ENCODE measurements around the gene CPNE2. TPM values are rescaled to one million over a fixed set of nuclear protein-coding genes. Genes with fewer than 3 reads are reported as not detected.

The CPNE2 gene
- total RNA-seq, 4 donors from 2014 or later, result 21.6 to 43.0 (median 34.9) TPM

DNA sequence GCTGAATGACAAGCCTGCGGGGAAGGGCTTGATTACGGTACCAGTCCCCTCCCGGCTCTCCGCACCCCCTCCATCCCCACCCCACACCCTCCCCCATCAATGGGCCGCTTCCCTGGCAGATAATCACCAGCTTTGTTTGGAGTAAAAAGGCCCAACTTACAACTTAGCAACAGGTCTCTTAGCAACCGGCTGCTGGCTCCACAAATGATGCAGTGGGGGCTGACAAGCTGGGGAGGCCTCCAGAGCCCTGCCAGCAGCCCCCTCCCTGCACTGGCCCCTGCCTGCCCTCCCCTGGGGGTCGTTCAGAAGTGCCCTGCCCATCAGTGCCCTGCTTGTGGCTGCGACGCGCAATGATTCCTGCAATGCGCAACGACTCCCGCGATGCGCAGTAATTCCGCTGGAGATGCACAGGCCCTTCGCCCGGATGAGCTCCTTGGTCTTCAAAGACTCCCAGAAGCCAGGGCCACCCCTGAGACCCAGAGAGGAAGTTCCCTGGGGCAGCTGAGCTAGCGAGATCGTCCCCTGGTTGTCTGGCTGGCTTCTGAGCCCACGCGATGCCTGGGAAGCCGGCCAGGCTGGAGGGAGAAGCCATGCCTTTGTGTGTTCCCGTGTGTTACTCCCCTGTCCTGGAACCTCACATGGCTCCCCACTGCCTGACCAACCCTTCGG lies 23.3 kb downstream of the CPNE2 start:
- no peak for DNase-seq (ENCODE audit: extremely low spot score)
- Histone ChIP-seq H3K27ac (replicated peaks in 1 of 4) (peak overlapping the region in 3 of 4 donors; percentile 24 to 60 (median 47)), H3K36me3 (peaks cover 15 to 67% (median 50%) of the 10 kb centered on the region in 4 donors), H3K27me3 (no peaks in the 10 kb centered on the region), H3K4me3 (peak overlapping the region in 2 of 4 donors; percentile 20 to 26), H3K4me1 (peaks cover 13 to 37% (median 26%) of the 10 kb centered on the region in 4 donors), H3K9me3 (no peaks in the 10 kb centered on the region)
- TF ChIP-seq POLR2A (IDR thresholded peaks at IDR 0.05; ENCODE audit: low read depth) (no peak), POLR2AphosphoS5 (IDR thresholded peaks at IDR 0.05) (peak in 1 of 2 donors; percentile 68)
- intact Hi-C loops (cut with DNase I), result no loop called here
- 36% methylated on average over 23 of the region's 25 CpGs for WGBS

DNA sequence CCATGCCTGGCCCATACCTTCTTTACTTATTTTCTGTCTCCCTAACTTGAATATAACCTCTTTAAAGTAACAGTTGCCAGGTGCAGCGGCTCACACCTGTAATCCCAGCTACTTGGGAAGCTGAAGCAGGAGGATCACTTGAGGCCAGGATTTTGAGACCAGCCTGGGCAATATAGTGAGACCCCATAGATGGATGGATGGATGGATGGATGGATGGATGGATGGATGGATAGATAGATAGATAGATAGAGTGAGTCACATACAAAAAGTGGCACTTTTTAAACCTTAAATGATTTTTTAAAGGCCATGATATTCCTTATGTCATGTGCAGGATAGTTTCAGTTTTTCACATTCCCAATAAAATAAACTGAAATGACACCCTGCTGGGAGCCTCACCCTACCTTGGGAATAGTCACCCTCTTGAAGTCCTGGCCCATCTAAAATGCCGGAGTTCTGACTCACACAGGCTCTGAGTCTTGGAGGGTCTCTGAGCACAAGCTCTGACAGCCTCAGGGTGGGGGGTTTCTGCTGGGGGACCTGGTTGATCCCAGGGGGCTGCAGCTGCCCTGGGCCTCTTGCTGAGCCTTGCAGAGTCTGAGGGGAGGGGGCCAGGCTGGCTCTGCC lies 26.2 kb downstream of the CPNE2 start:
- no peaks in the 10 kb centered on the region for H3K27me3 ChIP-seq
- H3K36me3 ChIP-seq, result peaks cover 28 to 90% (median 72%) of the 10 kb centered on the region in 4 donors
- H3K9me3 ChIP-seq, result no peaks in the 10 kb centered on the region
- H3K4me1 ChIP-seq, result peaks cover 7 to 21% (median 17%) of the 10 kb centered on the region in 4 donors
- 97% methylated on average over 2 of the region's 2 CpGs for WGBS
- no peak overlapping the region for H3K4me3 ChIP-seq
- DNase-seq (ENCODE audit: extremely low spot score), result no peak
- intact Hi-C loops (cut with DNase I), result no loop called here
- TF ChIP-seq EP300 (IDR thresholded peaks at IDR 0.05) (no peak), POLR2A (IDR thresholded peaks at IDR 0.05; ENCODE audit: low read depth) (no peak), POLR2AphosphoS5 (IDR thresholded peaks at IDR 0.05) (no peak)
- TF ChIP-seq, protein P1, sequence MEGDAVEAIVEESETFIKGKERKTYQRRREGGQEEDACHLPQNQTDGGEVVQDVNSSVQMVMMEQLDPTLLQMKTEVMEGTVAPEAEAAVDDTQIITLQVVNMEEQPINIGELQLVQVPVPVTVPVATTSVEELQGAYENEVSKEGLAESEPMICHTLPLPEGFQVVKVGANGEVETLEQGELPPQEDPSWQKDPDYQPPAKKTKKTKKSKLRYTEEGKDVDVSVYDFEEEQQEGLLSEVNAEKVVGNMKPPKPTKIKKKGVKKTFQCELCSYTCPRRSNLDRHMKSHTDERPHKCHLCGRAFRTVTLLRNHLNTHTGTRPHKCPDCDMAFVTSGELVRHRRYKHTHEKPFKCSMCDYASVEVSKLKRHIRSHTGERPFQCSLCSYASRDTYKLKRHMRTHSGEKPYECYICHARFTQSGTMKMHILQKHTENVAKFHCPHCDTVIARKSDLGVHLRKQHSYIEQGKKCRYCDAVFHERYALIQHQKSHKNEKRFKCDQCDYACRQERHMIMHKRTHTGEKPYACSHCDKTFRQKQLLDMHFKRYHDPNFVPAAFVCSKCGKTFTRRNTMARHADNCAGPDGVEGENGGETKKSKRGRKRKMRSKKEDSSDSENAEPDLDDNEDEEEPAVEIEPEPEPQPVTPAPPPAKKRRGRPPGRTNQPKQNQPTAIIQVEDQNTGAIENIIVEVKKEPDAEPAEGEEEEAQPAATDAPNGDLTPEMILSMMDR (IDR thresholded peaks at IDR 0.05), result no peak
- no peak overlapping the region for H3K27ac ChIP-seq (replicated peaks in 1 of 4)

DNA sequence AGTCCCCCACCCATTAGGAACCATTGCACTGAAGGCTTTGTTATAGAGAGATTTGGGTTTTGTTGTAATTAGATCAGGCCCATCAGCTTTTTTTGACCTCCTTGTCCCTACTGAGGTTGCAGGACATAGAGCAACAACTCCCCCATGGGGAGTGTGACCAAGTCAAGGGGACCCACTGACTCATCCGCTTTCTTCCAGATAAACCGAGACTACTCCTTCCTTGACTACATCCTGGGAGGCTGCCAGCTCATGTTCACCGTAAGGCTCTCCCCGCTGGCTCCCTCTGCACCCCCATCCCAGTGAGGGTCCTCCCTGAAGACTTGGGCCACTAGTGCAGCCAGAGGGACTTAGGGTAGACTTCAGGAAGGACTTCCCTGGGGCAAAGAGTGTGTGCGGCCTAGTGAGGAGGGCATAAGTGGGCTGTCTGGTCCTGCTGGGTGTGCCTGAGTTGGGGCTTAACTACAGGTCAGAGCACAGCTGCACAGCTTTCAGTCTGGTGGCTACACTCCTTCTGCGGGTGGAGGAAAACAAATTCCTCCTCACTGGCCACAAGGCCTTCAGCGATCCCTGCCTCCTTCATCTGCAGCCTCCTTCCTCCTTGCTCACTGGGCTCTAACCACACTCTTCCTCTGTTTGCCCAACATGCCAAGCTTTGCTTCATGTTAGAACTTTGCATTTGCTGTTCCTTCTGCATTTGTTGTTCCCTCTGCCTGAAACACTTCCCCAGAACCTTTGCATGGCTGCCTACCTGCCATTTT lies 31.0 kb downstream of the CPNE2 start:
- WGBS, result 88% methylated on average over 3 of the region's 7 CpGs
- peaks cover 19 to 88% (median 63%) of the 10 kb centered on the region in 4 donors for H3K36me3 ChIP-seq
- DNase-seq (ENCODE audit: extremely low spot score), result no peak
- H3K9me3 ChIP-seq, result no peaks in the 10 kb centered on the region
- TF ChIP-seq POLR2A (IDR thresholded peaks at IDR 0.05; ENCODE audit: low read depth) (no peak), POLR2AphosphoS5 (IDR thresholded peaks at IDR 0.05) (no peak), EP300 (IDR thresholded peaks at IDR 0.05) (no peak)
- TF ChIP-seq, protein P1 (IDR thresholded peaks at IDR 0.05), result no peak
- no peak overlapping the region for H3K4me3 ChIP-seq
- no peaks in the 10 kb centered on the region for H3K4me1 ChIP-seq
- intact Hi-C loops (cut with DNase I), result no loop called here
- no peaks in the 10 kb centered on the region for H3K27me3 ChIP-seq
- no peak overlapping the region for H3K27ac ChIP-seq (replicated peaks in 1 of 4)

DNA sequence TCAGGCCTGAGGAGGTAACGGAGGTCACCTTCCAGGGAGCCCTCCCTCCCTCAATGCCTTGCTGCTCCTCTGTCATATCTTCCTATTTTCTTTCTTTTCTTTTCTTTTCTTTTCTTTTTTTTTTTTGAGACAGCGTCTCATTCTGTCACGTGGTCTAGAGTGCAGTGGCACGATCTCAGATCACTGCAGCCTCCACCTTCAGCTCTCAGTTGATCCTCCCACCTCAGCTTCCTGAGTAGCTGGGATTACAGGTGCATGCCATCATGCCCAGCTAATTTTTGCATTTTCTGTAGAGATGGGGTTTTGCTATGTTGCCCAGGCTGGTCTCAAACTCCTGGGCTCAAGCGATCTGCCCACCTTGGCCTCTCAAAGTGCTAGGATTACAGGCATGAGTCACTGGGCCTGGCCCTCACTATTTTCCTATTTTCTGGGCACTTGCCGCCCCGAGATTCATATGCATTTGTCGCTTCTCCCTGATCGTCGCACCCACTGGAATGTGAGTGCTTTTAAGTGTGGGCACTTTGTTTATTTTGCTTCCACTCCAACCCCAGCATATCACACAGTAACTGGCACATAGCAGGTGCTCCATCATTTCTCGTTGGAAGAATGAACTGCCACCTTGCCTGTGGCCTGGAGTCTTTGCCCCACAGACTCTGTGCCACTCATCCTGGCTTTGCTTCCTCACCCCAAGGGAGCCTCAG lies 31.7 kb downstream of the CPNE2 start:
- no peaks in the 10 kb centered on the region for H3K4me1 ChIP-seq
- H3K27ac ChIP-seq (replicated peaks in 1 of 4), result no peak overlapping the region
- no peak overlapping the region for H3K4me3 ChIP-seq
- no peaks in the 10 kb centered on the region for H3K9me3 ChIP-seq
- TF ChIP-seq POLR2A (IDR thresholded peaks at IDR 0.05; ENCODE audit: low read depth) (no peak), POLR2AphosphoS5 (IDR thresholded peaks at IDR 0.05) (no peak), EP300 (IDR thresholded peaks at IDR 0.05) (no peak)
- TF ChIP-seq, protein P1 (IDR thresholded peaks at IDR 0.05), result no peak
- DNase-seq (ENCODE audit: extremely low spot score), result no peak
- H3K36me3 ChIP-seq, result peaks cover 15 to 88% (median 57%) of the 10 kb centered on the region in 4 donors
- H3K27me3 ChIP-seq, result no peaks in the 10 kb centered on the region
- 81% methylated on average over 11 of the region's 11 CpGs for WGBS
- intact Hi-C loops (cut with DNase I), result no loop called here
